ENCODE results near the gene ARHGAP24.

The ARHGAP24 gene

GRCh38 chr4:85591406-85592098, 116.6 kb downstream of the ARHGAP24 start:
- DNase-seq, result no peak

- DNase-seq, result no peak
These were observed 120.3 kb downstream of the ARHGAP24 start for GRCh38 chr4:85595098-85595775.

- no peak for DNase-seq
These were observed 121.0 kb downstream of the ARHGAP24 start for GRCh38 chr4:85595796-85596559.

- no peak for DNase-seq
These were observed 124.0 kb downstream of the ARHGAP24 start for GRCh38 chr4:85598936-85599335.

GRCh38 chr4:85600501-85600900, 125.6 kb downstream of the ARHGAP24 start:
- DNase-seq, result no peak

- DNase-seq, result no peak
These were observed 128.7 kb downstream of the ARHGAP24 start for GRCh38 chr4:85603437-85604336.

GRCh38 chr4:85606505-85606904, 131.6 kb downstream of the ARHGAP24 start:
- no peak for DNase-seq

- DNase-seq, result no peak
These were observed 132.7 kb downstream of the ARHGAP24 start for GRCh38 chr4:85607624-85608023.

- DNase-seq, result no peak
These were observed 135.5 kb downstream of the ARHGAP24 start for GRCh38 chr4:85610450-85610849.

GRCh38 chr4:85611661-85612060, 136.7 kb downstream of the ARHGAP24 start:
- DNase-seq, result no peak

GRCh38 chr4:85613901-85614300, 139.0 kb downstream of the ARHGAP24 start:
- no peak for DNase-seq

- no peak for DNase-seq
These were observed 141.0 kb downstream of the ARHGAP24 start for GRCh38 chr4:85615952-85616351.

- no peak for DNase-seq
These were observed 142.3 kb downstream of the ARHGAP24 start for GRCh38 chr4:85617202-85617601.

GRCh38 chr4:85632981-85633380, 158.0 kb downstream of the ARHGAP24 start:
- DNase-seq, result no peak

GRCh38 chr4:85637778-85638177, 162.8 kb downstream of the ARHGAP24 start:
- no peak for DNase-seq

- no peak for DNase-seq
These were observed 165.0 kb downstream of the ARHGAP24 start for GRCh38 chr4:85639946-85640345.

GRCh38 chr4:85642356-85643100, 167.6 kb downstream of the ARHGAP24 start:
- DNase-seq, result no peak

GRCh38 chr4:85644061-85644460, 169.1 kb downstream of the ARHGAP24 start:
- DNase-seq, result no peak

GRCh38 chr4:85650908-85651307, 176.0 kb downstream of the ARHGAP24 start:
- DNase-seq, result no peak

GRCh38 chr4:85656759-85657505, 182.0 kb downstream of the ARHGAP24 start:
- DNase-seq, result no peak

- no peak for DNase-seq
These were observed 184.0 kb downstream of the ARHGAP24 start for GRCh38 chr4:85658766-85659439.

Measured in CD4-positive, alpha-beta T cell treated with Interleukin-4 for 4 hours (primary cell).